ENCODE measurements around the gene NSUN3.
"Not testable (repeated sequence)": the region's sequence is repeated elsewhere in the genome, so short reads cannot be mapped to it uniquely, and the experiment has no call there.

The NSUN3 gene

GRCh38 chr3:94062513-94063404, at the start of gene NSUN3, which contains the start of gene DHFR2:
NSUN3 (plus strand) TSS chr3:94063061; CDS start chr3:94063127, 66 bp downstream.
DHFR2 (minus strand) TSS chr3:94062916; CDS start chr3:94061511, 1,405 bp downstream.
- peak; percentile 99 for DNase-seq

GRCh38 chr3:94015025-94015424, 47.8 kb upstream of the NSUN3 start:
- no peak for DNase-seq

- DNase-seq = no peak
These were observed 43.2 kb upstream of the NSUN3 start for GRCh38 chr3:94019659-94020058.

GRCh38 chr3:94020293-94020692, 42.6 kb upstream of the NSUN3 start:
- no peak for DNase-seq

- no peak for DNase-seq
These were observed 38.5 kb upstream of the NSUN3 start for GRCh38 chr3:94024385-94024784.

- no peak for DNase-seq
These were observed 36.2 kb upstream of the NSUN3 start for GRCh38 chr3:94026623-94027022.

- DNase-seq = no peak
These were observed 34.6 kb upstream of the NSUN3 start, which contains the start of gene STX19 for GRCh38 chr3:94028093-94028837. STX19 (minus strand) TSS chr3:94028597; CDS start chr3:94015269, 13,328 bp downstream.

GRCh38 chr3:94036909-94037507, 25.9 kb upstream of the NSUN3 start:
- peak; percentile 65 for DNase-seq

- DNase-seq = no peak
These were observed 19.6 kb upstream of the NSUN3 start for GRCh38 chr3:94043285-94043684.

- DNase-seq = not testable (repeated sequence)
These were observed 18.5 kb upstream of the NSUN3 start for GRCh38 chr3:94044100-94044936.

GRCh38 chr3:94046533-94046932, 16.3 kb upstream of the NSUN3 start:
- DNase-seq = no peak

GRCh38 chr3:94049267-94049666, 13.6 kb upstream of the NSUN3 start:
- no peak for DNase-seq

- no peak for DNase-seq
These were observed 12.3 kb upstream of the NSUN3 start for GRCh38 chr3:94050546-94050945.

- no peak for DNase-seq
These were observed 1.6 kb upstream of the NSUN3 start for GRCh38 chr3:94061297-94061696.

- peak; percentile 20 for DNase-seq
These were observed 747 bp downstream of the NSUN3 start for GRCh38 chr3:94063496-94064119.

GRCh38 chr3:94064243-94064860, 1.5 kb downstream of the NSUN3 start:
- no peak for DNase-seq

- DNase-seq = no peak
These were observed 2.3 kb downstream of the NSUN3 start for GRCh38 chr3:94065122-94065521.

- DNase-seq = no peak
These were observed 3.1 kb downstream of the NSUN3 start for GRCh38 chr3:94065819-94066480.

GRCh38 chr3:94066506-94067500, 3.9 kb downstream of the NSUN3 start:
- DNase-seq = no peak

All from hematopoietic multipotent progenitor cell treated with erythropoietin and hydrocortisone succinate and interleukin-3 and kit ligand, for 8 days (in vitro differentiated cells).